ENCODE data around the gene CASP1.
A peak's percentile ranks its signal among the peaks of the same experiment; 100 is the strongest.

The CASP1 gene

DNA sequence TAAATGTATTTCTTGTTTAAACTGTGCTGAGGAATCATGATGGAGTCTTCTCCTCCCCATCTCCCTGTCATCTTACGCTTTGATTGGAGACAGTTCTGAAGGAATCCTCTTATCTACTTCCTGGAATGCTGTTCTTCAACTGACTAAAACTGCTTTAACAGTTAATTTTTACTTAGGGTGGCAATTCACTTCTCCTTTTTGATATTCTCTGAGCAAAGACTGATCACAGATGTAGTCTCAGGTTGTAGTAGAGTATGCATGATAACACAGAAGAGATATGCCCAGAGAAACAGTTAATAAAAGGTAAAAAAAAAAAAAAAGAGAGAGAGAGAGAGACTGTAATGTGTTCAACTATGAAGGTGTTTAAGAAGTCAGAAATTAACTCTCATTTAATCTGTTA lies 10.6 kb downstream of the CASP1 start:
- TF ChIP-seq SPI1 (IDR thresholded peaks at IDR 0.05; ENCODE audit: low read depth, low read length) = no peak
- TF ChIP-seq PAX5 (IDR thresholded peaks at IDR 0.05; ENCODE audit: insufficient read depth, low read length, severe bottlenecking) = no peak
- TF ChIP-seq POU2F2 (IDR thresholded peaks at IDR 0.05; ENCODE audit: low read depth, low read length) = no peak
- TF ChIP-seq POLR2AphosphoS5 (IDR thresholded peaks at IDR 0.05; ENCODE audit: low read depth, low read length) = no peak
- TF ChIP-seq POLR2A (IDR thresholded peaks at IDR 0.05; ENCODE audit: low read depth, low read length) = no peak
- TF ChIP-seq TAF1 (IDR thresholded peaks at IDR 0.05; ENCODE audit: low read depth, low read length) = no peak
- FAIRE-seq (no peak), DNase-seq (ENCODE audit: insufficient read length, low spot score) (no peak)

DNA sequence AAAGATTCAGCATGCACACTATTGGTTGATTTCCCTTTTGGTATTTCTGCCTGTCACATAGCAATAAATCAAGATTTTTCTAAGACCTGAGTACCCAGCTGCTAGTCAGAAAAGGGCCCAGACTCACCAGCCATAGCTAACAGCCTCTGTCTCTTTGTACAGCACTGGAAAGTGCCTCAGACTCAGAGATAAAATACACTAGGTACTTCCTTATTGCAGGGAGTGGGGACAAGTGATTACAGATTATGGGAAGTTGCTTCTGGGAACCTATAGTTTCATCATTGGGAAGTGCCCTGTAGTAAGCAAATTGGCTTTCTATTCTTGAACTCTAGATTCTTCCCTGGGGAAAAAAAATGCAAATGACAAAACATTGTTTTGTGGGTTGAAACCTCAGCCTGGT lies 11.9 kb downstream of the CASP1 start, which contains the start of gene CASP5:
TSS of gene CASP5 (minus strand) at position 166 of the 400 bp plus-strand sequence. CDS start at position 134, 32 bp downstream.
- TF ChIP-seq TAF1 (IDR thresholded peaks at IDR 0.05; ENCODE audit: low read depth, low read length) = no peak
- TF ChIP-seq SPI1 (IDR thresholded peaks at IDR 0.05; ENCODE audit: low read depth, low read length) = no peak
- no peak for TF ChIP-seq PAX5 (IDR thresholded peaks at IDR 0.05; ENCODE audit: insufficient read depth, low read length, severe bottlenecking)
- TF ChIP-seq POLR2AphosphoS5 (IDR thresholded peaks at IDR 0.05; ENCODE audit: low read depth, low read length) = no peak
- FAIRE-seq = no peak
- no peak for DNase-seq (ENCODE audit: insufficient read length, low spot score)

DNA sequence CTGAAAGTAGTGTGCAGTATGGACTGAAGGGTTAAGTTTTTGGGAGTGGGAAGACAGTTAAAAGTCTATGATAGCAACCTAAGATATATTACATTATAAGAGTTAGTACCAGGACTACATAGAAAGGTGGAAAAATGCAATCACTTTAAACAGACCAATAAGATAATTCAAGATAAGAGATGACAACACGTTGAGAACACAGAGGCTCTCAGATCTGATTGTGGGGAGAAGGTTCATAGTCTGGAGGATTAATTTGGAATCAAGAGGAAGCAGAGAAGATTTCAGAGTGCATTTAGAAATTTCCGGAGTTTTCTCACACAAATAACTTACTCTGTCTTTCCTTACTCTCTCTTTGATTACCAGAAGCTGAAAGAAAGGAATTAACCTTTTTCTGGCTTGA lies 12.4 kb downstream of the CASP1 start:
- FAIRE-seq (no peak), DNase-seq (ENCODE audit: insufficient read length, low spot score) (no peak)
- TF ChIP-seq TAF1 (IDR thresholded peaks at IDR 0.05; ENCODE audit: low read depth, low read length) (no peak), POU2F2 (IDR thresholded peaks at IDR 0.05; ENCODE audit: low read depth, low read length) (no peak), PAX5 (IDR thresholded peaks at IDR 0.05; ENCODE audit: insufficient read depth, low read length, severe bottlenecking) (no peak), POLR2AphosphoS5 (IDR thresholded peaks at IDR 0.05; ENCODE audit: low read depth, low read length) (no peak), POLR2A (IDR thresholded peaks at IDR 0.05; ENCODE audit: low read depth, low read length) (no peak), SPI1 (IDR thresholded peaks at IDR 0.05; ENCODE audit: low read depth, low read length) (no peak)

DNA sequence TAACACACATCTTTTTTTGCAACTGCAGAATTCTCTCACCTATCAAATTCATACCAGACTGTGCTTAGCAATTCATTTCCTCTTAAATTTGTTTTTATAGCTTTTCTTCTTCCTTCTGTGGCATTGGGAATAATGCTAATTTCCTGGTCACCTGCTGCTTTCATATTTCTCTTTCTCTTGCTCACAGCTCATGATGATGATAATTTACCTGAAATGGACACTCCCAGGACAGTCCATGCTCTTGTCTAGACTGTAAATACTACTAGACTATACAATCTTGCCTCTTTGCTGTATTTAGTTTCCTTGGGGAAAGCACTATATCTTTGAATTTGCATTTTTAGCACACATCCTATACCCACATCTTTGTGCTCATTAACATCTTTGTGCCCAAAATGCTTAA lies 27.5 kb downstream of the CASP1 start:
- DNase-seq (ENCODE audit: insufficient read length, low spot score) (no peak), FAIRE-seq (no peak)
- no peak for TF ChIP-seq SPI1 (IDR thresholded peaks at IDR 0.05; ENCODE audit: low read depth, low read length)
- TF ChIP-seq TAF1 (IDR thresholded peaks at IDR 0.05; ENCODE audit: low read depth, low read length) = no peak
- TF ChIP-seq PAX5 (IDR thresholded peaks at IDR 0.05; ENCODE audit: insufficient read depth, low read length, severe bottlenecking) = no peak
- TF ChIP-seq POLR2A (IDR thresholded peaks at IDR 0.05; ENCODE audit: low read depth, low read length) = no peak
- TF ChIP-seq POU2F2 (IDR thresholded peaks at IDR 0.05; ENCODE audit: low read depth, low read length) = no peak
- no peak for TF ChIP-seq POLR2AphosphoS5 (IDR thresholded peaks at IDR 0.05; ENCODE audit: low read depth, low read length)

DNA sequence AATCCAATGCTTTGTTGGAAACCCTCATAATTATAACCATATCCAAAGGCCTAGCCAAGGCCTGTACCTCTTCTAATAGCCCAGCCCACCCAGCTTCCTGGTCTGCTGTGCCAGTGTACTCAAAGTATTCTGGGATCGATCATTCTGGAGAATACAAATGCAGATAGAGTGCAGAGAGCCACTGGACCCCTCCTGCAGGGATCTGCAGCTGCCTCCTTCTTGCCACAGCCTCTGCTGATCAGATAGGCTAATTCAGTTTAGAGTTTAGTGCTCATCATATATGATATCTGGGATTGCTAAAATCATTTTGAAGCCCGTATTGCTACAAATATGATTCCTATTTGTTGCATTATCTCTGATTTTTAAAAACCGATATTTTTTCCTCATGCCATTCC lies 29.5 kb downstream of the CASP1 start:
- TF ChIP-seq SPI1 (IDR thresholded peaks at IDR 0.05; ENCODE audit: low read depth, low read length) (no peak), TAF1 (IDR thresholded peaks at IDR 0.05; ENCODE audit: low read depth, low read length) (no peak), POU2F2 (IDR thresholded peaks at IDR 0.05; ENCODE audit: low read depth, low read length) (no peak), POLR2AphosphoS5 (IDR thresholded peaks at IDR 0.05; ENCODE audit: low read depth, low read length) (no peak), POLR2A (IDR thresholded peaks at IDR 0.05; ENCODE audit: low read depth, low read length) (no peak), PAX5 (IDR thresholded peaks at IDR 0.05; ENCODE audit: insufficient read depth, low read length, severe bottlenecking) (no peak)
- FAIRE-seq (no peak), DNase-seq (ENCODE audit: insufficient read length, low spot score) (no peak)

DNA sequence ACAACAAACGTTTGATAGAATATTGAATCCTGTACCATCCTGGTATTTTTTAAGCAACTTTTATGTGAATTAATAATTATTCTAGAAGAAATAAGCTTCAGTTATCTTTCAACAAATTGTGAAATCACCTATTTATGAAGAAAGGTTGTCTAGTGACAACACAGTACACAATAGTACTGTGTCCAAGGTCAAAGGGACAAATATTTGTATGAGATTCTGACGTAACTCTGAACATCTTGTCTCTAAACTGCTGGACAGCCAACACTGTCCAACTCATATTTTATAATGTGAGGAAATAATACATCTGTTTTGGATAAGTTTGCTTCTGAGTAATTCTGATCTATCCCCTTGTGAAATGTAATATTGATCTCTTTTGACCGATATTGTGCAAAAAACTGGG lies 30.9 kb downstream of the CASP1 start:
- no peak for DNase-seq (ENCODE audit: insufficient read length, low spot score)
- no peak for FAIRE-seq
- TF ChIP-seq TAF1 (IDR thresholded peaks at IDR 0.05; ENCODE audit: low read depth, low read length) (no peak), PAX5 (IDR thresholded peaks at IDR 0.05; ENCODE audit: insufficient read depth, low read length, severe bottlenecking) (no peak), POLR2AphosphoS5 (IDR thresholded peaks at IDR 0.05; ENCODE audit: low read depth, low read length) (no peak), POU2F2 (IDR thresholded peaks at IDR 0.05; ENCODE audit: low read depth, low read length) (no peak), SPI1 (IDR thresholded peaks at IDR 0.05; ENCODE audit: low read depth, low read length) (no peak), POLR2A (IDR thresholded peaks at IDR 0.05; ENCODE audit: low read depth, low read length) (no peak)

DNA sequence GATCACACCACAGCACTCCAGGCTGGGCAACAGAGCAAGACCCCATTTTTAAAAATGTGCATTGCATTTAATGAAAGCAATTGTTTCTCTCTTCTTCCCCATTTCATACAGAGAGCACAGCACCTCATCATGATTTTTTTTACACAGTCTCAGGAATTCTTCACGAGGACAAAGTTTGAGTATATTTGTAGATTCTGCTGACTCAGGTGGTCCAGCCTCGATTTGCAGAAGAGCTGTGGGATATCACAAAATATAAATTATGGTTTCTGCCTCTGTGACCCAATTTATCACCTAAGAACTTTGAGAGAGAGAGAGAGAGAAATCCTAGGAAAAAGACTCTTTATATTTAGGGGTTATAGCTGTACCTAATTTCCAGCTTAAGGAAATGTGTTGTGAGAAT lies 31.8 kb downstream of the CASP1 start:
- no peak for FAIRE-seq
- DNase-seq (ENCODE audit: insufficient read length, low spot score) = no peak
- TF ChIP-seq POU2F2 (IDR thresholded peaks at IDR 0.05; ENCODE audit: low read depth, low read length) (no peak), SPI1 (IDR thresholded peaks at IDR 0.05; ENCODE audit: low read depth, low read length) (no peak), POLR2A (IDR thresholded peaks at IDR 0.05; ENCODE audit: low read depth, low read length) (no peak), POLR2AphosphoS5 (IDR thresholded peaks at IDR 0.05; ENCODE audit: low read depth, low read length) (no peak), TAF1 (IDR thresholded peaks at IDR 0.05; ENCODE audit: low read depth, low read length) (no peak), PAX5 (IDR thresholded peaks at IDR 0.05; ENCODE audit: insufficient read depth, low read length, severe bottlenecking) (no peak)

DNA sequence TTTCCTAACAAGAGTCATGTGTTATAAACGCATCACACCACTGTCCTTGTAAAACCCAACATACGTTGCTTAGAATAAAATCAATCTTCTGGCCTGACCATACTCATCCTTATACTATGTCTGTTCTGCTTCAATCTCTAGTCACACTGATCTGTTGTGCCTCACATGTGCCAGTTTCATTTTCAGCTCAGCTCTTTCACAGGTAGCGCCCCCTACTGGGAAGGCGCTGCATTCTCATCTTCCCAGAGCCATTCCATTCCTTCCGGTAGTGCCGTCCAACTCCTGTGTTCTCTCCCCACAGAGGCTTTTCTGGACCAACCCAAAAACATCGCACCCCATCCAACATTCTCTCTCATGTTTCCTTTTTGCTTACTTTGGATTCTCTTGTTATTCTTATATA lies 34.1 kb downstream of the CASP1 start:
- no peak for TF ChIP-seq POU2F2 (IDR thresholded peaks at IDR 0.05; ENCODE audit: low read depth, low read length)
- peak; percentile 70 for FAIRE-seq
- no peak for DNase-seq (ENCODE audit: insufficient read length, low spot score)

DNA sequence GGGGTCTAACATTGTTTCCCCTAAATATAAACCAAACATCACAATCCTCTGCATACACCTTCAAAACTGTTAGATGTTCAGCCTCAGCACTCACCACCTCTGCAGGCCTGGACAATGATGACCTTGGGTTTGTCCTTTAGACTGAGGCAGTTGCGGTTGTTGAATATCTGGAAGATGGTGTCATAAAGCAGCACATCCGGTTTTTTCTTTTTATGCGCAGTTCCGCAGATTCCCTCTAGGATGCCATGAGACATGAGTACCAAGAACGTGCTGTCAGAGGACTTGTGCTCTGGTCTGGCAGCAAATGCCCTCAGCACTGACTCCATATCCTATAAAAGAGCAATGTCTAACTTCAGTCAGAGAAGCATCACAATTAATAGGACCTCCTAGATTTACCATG lies 34.8 kb downstream of the CASP1 start:
- FAIRE-seq = no peak
- DNase-seq (ENCODE audit: insufficient read length, low spot score) = no peak
- TF ChIP-seq POLR2A (IDR thresholded peaks at IDR 0.05; ENCODE audit: low read depth, low read length) (no peak), PAX5 (IDR thresholded peaks at IDR 0.05; ENCODE audit: insufficient read depth, low read length, severe bottlenecking) (no peak), POU2F2 (IDR thresholded peaks at IDR 0.05; ENCODE audit: low read depth, low read length) (no peak), POLR2AphosphoS5 (IDR thresholded peaks at IDR 0.05; ENCODE audit: low read depth, low read length) (no peak), TAF1 (IDR thresholded peaks at IDR 0.05; ENCODE audit: low read depth, low read length) (no peak), SPI1 (IDR thresholded peaks at IDR 0.05; ENCODE audit: low read depth, low read length) (no peak)

DNA sequence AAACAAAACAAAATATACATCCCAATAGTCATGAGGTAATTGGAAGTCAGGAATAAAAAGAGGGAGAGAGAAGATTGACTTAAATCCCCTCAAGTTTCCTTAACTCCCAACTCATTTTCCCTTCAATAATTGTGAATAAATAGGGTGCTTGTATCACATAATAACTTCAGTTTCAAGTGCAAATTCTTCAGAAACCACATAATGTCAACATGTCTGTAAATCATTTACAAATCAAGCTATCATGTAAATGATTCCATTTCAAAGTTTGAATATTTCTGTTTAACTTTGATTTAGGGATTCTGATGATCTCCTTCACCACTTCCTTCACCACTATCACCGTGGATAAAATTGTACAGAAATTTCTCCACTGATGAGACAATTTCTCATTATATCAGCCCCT lies 35.2 kb downstream of the CASP1 start:
- TF ChIP-seq TAF1 (IDR thresholded peaks at IDR 0.05; ENCODE audit: low read depth, low read length) (no peak), POLR2A (IDR thresholded peaks at IDR 0.05; ENCODE audit: low read depth, low read length) (no peak), SPI1 (IDR thresholded peaks at IDR 0.05; ENCODE audit: low read depth, low read length) (no peak), PAX5 (IDR thresholded peaks at IDR 0.05; ENCODE audit: insufficient read depth, low read length, severe bottlenecking) (no peak), POU2F2 (IDR thresholded peaks at IDR 0.05; ENCODE audit: low read depth, low read length) (no peak), POLR2AphosphoS5 (IDR thresholded peaks at IDR 0.05; ENCODE audit: low read depth, low read length) (no peak)
- DNase-seq (ENCODE audit: insufficient read length, low spot score) = no peak
- FAIRE-seq = no peak

Measured in GM12891 (cell line).